GM19324 (cell line): Measurements from ENCODE around the gene LSM11.

Source experiments
- ATAC-seq: cut with Tn5 transposase; IDR thresholded peaks from one replicate; pipeline ENCODE4 v1.9.1; 2021; ENCODE audit warnings: mild to moderate bottlenecking, moderate library complexity; ENCODE audit not compliant: unreplicated experiment, low FRiP score

Gene LSM11

GRCh38 chr5:157766902-157767301 is 23.4 kb downstream of the LSM11 start:
- no peak for ATAC-seq

GRCh38 chr5:157767689-157768088 is 24.2 kb downstream of the LSM11 start:
- no peak for ATAC-seq

GRCh38 chr5:157770665-157771064 is 27.2 kb downstream of the LSM11 start:
- no peak for ATAC-seq

GRCh38 chr5:157772127-157772526 is 28.6 kb downstream of the LSM11 start:
- ATAC-seq = no peak

GRCh38 chr5:157778121-157778805 is 34.8 kb downstream of the LSM11 start:
- ATAC-seq = no peak

- no peak for ATAC-seq
These were observed 35.7 kb downstream of the LSM11 start for GRCh38 chr5:157779221-157779620.

GRCh38 chr5:157785801-157786200 is 42.3 kb downstream of the LSM11 start:
- no peak for ATAC-seq

- no peak for ATAC-seq
These were observed 49.8 kb downstream of the LSM11 start for GRCh38 chr5:157793301-157793700.

GRCh38 chr5:157799578-157799977 is 56.1 kb downstream of the LSM11 start:
- no peak for ATAC-seq

- ATAC-seq = no peak
These were observed 56.6 kb downstream of the LSM11 start for GRCh38 chr5:157800137-157800536.

- no peak for ATAC-seq
These were observed 59.2 kb downstream of the LSM11 start for GRCh38 chr5:157802736-157803135.

- no peak for ATAC-seq
These were observed 64.5 kb downstream of the LSM11 start for GRCh38 chr5:157808043-157808442.
